WTC11 (cell line): ENCODE results near the gene ARHGAP22. TPM values are rescaled to one million over a fixed set of nuclear protein-coding genes. Genes with fewer than 3 reads are reported as not detected.

Source experiments
- ATAC-seq: fragments of 200-7000 bp; cut with Tn5 transposase; 2 replicates; pipeline ENCODE4 v1.10.0; 2021; ENCODE audit warnings: mild to moderate bottlenecking, moderate library complexity
- CTCF ChIA-PET: fragments of 300-600 bp; sonication (Branson Sonifier 250); formaldehyde crosslinking; loops from one replicate; lab custom pipeline; 2021; ENCODE audit warnings: antibody characterized with exemption; lab: Charles Lee
- POLR2A ChIA-PET: fragments of 350-600 bp; sonication (Branson Sonifier 250); formaldehyde crosslinking; loops from one replicate; lab custom pipeline; 2021; ENCODE audit warnings: antibody characterized with exemption; lab: Charles Lee
- DNase-seq: peaks from one replicate; pipeline ENCODE4 v3.0.0; 2021; ENCODE audit warnings: low spot score
- H3K27ac Mint-ChIP-seq: 2 replicates; pipeline ENCODE4 v1.8.0; 2021; ENCODE audit warnings: mixed read lengths
- H3K27me3 Mint-ChIP-seq: 2 replicates; pipeline ENCODE4 v1.8.0; 2021; ENCODE audit warnings: low read depth, mild to moderate bottlenecking, moderate library complexity, mixed read lengths
- H3K36me3 Mint-ChIP-seq: 2 replicates; pipeline ENCODE4 v1.8.0; 2021; ENCODE audit warnings: mixed read lengths
- H3K4me1 Mint-ChIP-seq: 2 replicates; pipeline ENCODE4 v1.8.0; 2022; ENCODE audit warnings: mixed read lengths
- H3K4me3 Mint-ChIP-seq: 2 replicates; pipeline ENCODE4 v1.8.0; 2021; ENCODE audit warnings: mild to moderate bottlenecking, moderate library complexity, mixed read lengths
- H3K9me3 Mint-ChIP-seq: 2 replicates; pipeline ENCODE4 v1.8.0; 2021; ENCODE audit warnings: mixed read lengths
- ATF3 ChIP-seq: sonication (generic); formaldehyde crosslinking; conservative IDR thresholded peaks from 2 replicates; pipeline ENCODE4 v1.8.1; 2022; ENCODE audit warnings: mild to moderate bottlenecking, missing genetic modification reagents
- ELF4 ChIP-seq: sonication (generic); formaldehyde crosslinking; IDR thresholded peaks from 2 replicates; pipeline ENCODE4 v1.8.1; 2022; ENCODE audit warnings: low read depth, mild to moderate bottlenecking, moderate library complexity, missing genetic modification reagents
- FOXP4 ChIP-seq: sonication (generic); formaldehyde crosslinking; IDR thresholded peaks from 2 replicates; pipeline ENCODE4 v1.8.0; 2022; ENCODE audit warnings: mild to moderate bottlenecking, missing genetic modification reagents
- GRHL2 ChIP-seq: fragments of 250-450 bp; sonication (Bioruptor Pico); IDR thresholded peaks from 2 replicates; pipeline ENCODE4 v1.8.0; 2022; ENCODE audit warnings: mild to moderate bottlenecking, moderate library complexity; ENCODE audit not compliant: insufficient replicate concordance, severe bottlenecking
- GTF2I ChIP-seq: fragments of 250-450 bp; sonication (Bioruptor Pico); conservative IDR thresholded peaks from 2 replicates; pipeline ENCODE4 v1.4.0; 2021; ENCODE audit warnings: mild to moderate bottlenecking
- IRF2 ChIP-seq: sonication (generic); formaldehyde crosslinking; IDR thresholded peaks from 2 replicates; pipeline ENCODE4 v1.8.0; 2022; ENCODE audit warnings: low read depth, missing genetic modification reagents, borderline replicate concordance
- MLX ChIP-seq: sonication (generic); formaldehyde crosslinking; IDR thresholded peaks from 2 replicates; pipeline ENCODE4 v1.8.1; 2023; ENCODE audit warnings: mild to moderate bottlenecking, missing genetic modification reagents, moderate library complexity
- NFYB ChIP-seq: sonication (generic); formaldehyde crosslinking; conservative IDR thresholded peaks from 2 replicates; pipeline ENCODE4 v1.8.0; 2022; ENCODE audit warnings: low read depth, missing genetic modification reagents
- SMAD3 ChIP-seq: sonication (generic); formaldehyde crosslinking; IDR thresholded peaks from 2 replicates; pipeline ENCODE4 v1.8.0; 2022; ENCODE audit warnings: missing genetic modification reagents, mild to moderate bottlenecking, borderline replicate concordance
- ZNF263 ChIP-seq: sonication (generic); formaldehyde crosslinking; IDR thresholded peaks from 2 replicates; pipeline ENCODE4 v1.8.1; 2022; ENCODE audit warnings: low read depth, mild to moderate bottlenecking, moderate library complexity, missing genetic modification reagents
- ZNF281 ChIP-seq: sonication (generic); formaldehyde crosslinking; IDR thresholded peaks from 2 replicates; pipeline ENCODE4 v1.8.0; 2023; ENCODE audit warnings: mild to moderate bottlenecking, missing genetic modification reagents
- ZNF317 ChIP-seq: sonication (generic); formaldehyde crosslinking; IDR thresholded peaks from 2 replicates; pipeline ENCODE4 v1.8.1; 2023; ENCODE audit warnings: low read depth, mild to moderate bottlenecking, moderate library complexity, missing genetic modification reagents, borderline replicate concordance
- ZNF671 ChIP-seq: fragments of 250-450 bp; sonication (Bioruptor Pico); IDR thresholded peaks from 2 replicates; pipeline ENCODE4 v1.8.0; 2021; ENCODE audit warnings: mild to moderate bottlenecking
- total RNA-seq: library from RNA; stranded (reverse); gene quantifications from 3 replicates; pipeline ENCODE4 v1.2.3, GENCODE V29; 2021
- TF ChIP-seq, protein P1 (sequence below): fragments of 250-450 bp; sonication (Bioruptor Pico); IDR thresholded peaks from 2 replicates; pipeline ENCODE4 v1.9.0; 2021; ENCODE audit warnings: moderate library complexity, mild to moderate bottlenecking, inconsistent platforms, borderline replicate concordance
- TF ChIP-seq, protein P2 (sequence below): sonication (generic); formaldehyde crosslinking; IDR thresholded peaks from 2 replicates; pipeline ENCODE4 v1.8.0; 2023; ENCODE audit warnings: missing genetic modification reagents, mild to moderate bottlenecking, borderline replicate concordance

Gene ARHGAP22
- total RNA-seq, 1 experiment from 2014 or later = 8.6 TPM

DNA sequence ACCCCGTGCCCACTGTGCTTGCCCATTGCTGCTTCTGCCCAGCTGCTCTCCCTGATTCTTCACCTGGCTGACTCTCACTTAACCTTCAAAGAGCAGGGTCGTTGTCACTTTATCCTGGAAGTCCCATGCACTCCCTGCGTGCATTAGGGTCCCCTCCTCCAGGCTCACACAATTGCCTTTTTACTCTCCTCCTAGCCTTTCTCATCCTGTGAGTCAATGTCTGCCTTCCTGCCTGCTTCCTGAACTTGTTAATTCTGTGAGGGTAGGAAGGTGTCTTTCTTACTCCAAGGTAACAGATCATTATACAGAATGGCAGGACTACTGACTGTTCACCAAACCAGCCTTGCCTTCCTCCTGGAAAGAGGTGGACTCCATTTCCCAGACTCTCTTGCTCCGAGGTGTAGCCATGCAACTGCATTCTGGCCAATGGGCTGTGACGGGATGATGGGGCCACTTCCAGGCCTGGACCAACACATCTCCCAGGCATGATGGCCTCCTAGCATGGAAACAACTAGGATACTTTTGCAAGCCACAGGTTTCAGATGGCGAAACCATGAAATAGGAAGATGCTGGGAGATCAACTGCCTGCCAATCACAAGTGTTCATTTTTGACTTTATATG lies 54.7 kb downstream of the ARHGAP22 start:
- Mint-ChIP-seq H3K9me3 (peaks cover 8% of the 10 kb centered on the region), H3K4me3 (no peak overlapping the region), H3K36me3 (peaks cover 4% of the 10 kb centered on the region), H3K27ac (no peak overlapping the region), H3K4me1 (peaks cover 2% of the 10 kb centered on the region; the same call in 1 of the 2 replicates), H3K27me3 (no peaks in the 10 kb centered on the region)
- CTCF ChIA-PET = interaction anchor here (2.0 to 15.9 kb wide), 4 partner anchors 14 to 106 kb away, joined by 9 to 268 read pairs (median 33); no protein-coding TSS in a partner anchor
- DNase-seq = no peak
- TF ChIP-seq FOXP4 (CRISPR knock-in tag) (no peak), ZNF281 (no peak), NFYB (CRISPR knock-in tag) (peak; percentile 57), IRF2 (CRISPR knock-in tag) (no peak), ELF4 (CRISPR knock-in tag) (no peak)
- POLR2A ChIA-PET = no interaction called here
- no peak for ATAC-seq

GRCh38 chr10:48549236-48549635 lies 55.6 kb downstream of the ARHGAP22 start:
- TF ChIP-seq ATF3 (CRISPR knock-in tag) (no peak), ZNF671 (CRISPR knock-in tag) (no peak), ZNF281 (no peak), ZNF317 (CRISPR knock-in tag) (no peak)
- TF ChIP-seq, protein P1, sequence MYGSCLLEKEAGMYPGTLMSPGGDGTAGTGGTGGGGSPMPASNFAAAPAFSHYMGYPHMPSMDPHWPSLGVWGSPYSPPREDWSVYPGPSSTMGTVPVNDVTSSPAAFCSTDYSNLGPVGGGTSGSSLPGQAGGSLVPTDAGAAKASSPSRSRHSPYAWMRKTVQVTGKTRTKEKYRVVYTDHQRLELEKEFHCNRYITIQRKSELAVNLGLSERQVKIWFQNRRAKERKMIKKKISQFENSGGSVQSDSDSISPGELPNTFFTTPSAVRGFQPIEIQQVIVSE = no peak
- Mint-ChIP-seq H3K36me3 (peaks cover 4% of the 10 kb centered on the region), H3K4me1 (peaks cover 4% of the 10 kb centered on the region), H3K27me3 (no peaks in the 10 kb centered on the region), H3K27ac (no peak overlapping the region), H3K9me3 (peaks cover 8% of the 10 kb centered on the region), H3K4me3 (no peak overlapping the region)
- no peak for DNase-seq
- no peak for ATAC-seq
- ChIA-PET POLR2A (no interaction called here), CTCF (interaction anchor here (0.6 to 15.9 kb wide), 4 partner anchors 15 to 186 kb away, joined by 3 to 268 read pairs (median 3); no protein-coding TSS in a partner anchor)

DNA sequence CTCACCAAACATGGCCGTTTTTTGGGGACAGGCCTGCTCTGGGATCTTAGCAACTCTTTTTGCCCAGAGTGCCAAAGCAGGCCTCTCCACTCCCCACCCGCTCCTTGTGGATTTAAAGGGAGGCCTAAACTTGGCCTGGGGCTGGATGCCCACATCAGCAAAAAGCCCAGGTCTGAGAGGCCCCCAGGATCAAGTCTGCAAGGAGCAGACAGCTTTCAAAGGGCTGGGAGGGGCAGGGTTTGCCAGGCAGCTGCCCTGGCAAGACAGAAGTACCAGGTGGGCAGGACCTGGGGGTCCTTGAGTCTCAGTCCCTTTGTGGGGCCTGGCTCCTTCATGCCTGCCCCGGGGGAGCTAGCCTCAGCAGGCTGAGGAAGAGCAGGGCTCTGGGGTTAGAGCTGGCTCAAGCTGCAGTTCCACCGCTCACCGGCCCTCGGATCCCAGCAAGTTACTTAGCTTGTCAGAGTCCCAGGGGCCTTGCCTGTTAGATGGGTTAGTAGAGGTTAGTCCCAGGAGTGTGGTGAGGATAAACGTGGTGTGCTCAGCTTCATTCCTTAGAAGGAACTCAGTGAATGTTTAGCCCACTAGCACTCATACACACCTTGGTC lies 56.2 kb downstream of the ARHGAP22 start:
- H3K27me3 Mint-ChIP-seq = no peaks in the 10 kb centered on the region
- POLR2A ChIA-PET = no interaction called here
- no peak overlapping the region for H3K4me3 Mint-ChIP-seq
- ATAC-seq (no peak), DNase-seq (no peak)
- peaks cover 10% of the 10 kb centered on the region for H3K4me1 Mint-ChIP-seq
- peaks cover 8% of the 10 kb centered on the region for H3K9me3 Mint-ChIP-seq
- H3K27ac Mint-ChIP-seq = no peak overlapping the region
- H3K36me3 Mint-ChIP-seq = peaks cover 4% of the 10 kb centered on the region
- CTCF ChIA-PET = interaction anchor here (0.6 to 15.9 kb wide), 7 partner anchors 12 to 185 kb away, joined by 3 to 268 read pairs (median 3); no protein-coding TSS in a partner anchor
- TF ChIP-seq SMAD3 (CRISPR knock-in tag) (no peak), GTF2I (CRISPR knock-in tag) (no peak), ZNF263 (CRISPR knock-in tag) (no peak), GRHL2 (CRISPR knock-in tag) (no peak), MLX (no peak)
- TF ChIP-seq, protein P2, sequence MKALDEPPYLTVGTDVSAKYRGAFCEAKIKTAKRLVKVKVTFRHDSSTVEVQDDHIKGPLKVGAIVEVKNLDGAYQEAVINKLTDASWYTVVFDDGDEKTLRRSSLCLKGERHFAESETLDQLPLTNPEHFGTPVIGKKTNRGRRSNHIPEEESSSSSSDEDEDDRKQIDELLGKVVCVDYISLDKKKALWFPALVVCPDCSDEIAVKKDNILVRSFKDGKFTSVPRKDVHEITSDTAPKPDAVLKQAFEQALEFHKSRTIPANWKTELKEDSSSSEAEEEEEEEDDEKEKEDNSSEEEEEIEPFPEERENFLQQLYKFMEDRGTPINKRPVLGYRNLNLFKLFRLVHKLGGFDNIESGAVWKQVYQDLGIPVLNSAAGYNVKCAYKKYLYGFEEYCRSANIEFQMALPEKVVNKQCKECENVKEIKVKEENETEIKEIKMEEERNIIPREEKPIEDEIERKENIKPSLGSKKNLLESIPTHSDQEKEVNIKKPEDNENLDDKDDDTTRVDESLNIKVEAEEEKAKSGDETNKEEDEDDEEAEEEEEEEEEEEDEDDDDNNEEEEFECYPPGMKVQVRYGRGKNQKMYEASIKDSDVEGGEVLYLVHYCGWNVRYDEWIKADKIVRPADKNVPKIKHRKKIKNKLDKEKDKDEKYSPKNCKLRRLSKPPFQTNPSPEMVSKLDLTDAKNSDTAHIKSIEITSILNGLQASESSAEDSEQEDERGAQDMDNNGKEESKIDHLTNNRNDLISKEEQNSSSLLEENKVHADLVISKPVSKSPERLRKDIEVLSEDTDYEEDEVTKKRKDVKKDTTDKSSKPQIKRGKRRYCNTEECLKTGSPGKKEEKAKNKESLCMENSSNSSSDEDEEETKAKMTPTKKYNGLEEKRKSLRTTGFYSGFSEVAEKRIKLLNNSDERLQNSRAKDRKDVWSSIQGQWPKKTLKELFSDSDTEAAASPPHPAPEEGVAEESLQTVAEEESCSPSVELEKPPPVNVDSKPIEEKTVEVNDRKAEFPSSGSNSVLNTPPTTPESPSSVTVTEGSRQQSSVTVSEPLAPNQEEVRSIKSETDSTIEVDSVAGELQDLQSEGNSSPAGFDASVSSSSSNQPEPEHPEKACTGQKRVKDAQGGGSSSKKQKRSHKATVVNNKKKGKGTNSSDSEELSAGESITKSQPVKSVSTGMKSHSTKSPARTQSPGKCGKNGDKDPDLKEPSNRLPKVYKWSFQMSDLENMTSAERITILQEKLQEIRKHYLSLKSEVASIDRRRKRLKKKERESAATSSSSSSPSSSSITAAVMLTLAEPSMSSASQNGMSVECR = no peak
